IMR-90 (cell line): ENCODE measurements around the gene TBX15. TPM values are rescaled to one million over a fixed set of nuclear protein-coding genes. Genes with fewer than 3 reads are reported as not detected.

Experiments
- ATAC-seq: fragments of 200-7000 bp; cut with Tn5 transposase; 2 replicates; pipeline ENCODE4 v1.9.1; 2020; ENCODE audit warnings: low read depth, mild to moderate bottlenecking, moderate library complexity
- BruUV-seq: library from RNA; stranded (reverse); fragments of 400-500 nt; replicated peaks from 2 replicates; lab custom pipeline; 2021; lab: Mats Ljungman, UMichigan
- CTCF ChIA-PET: fragments of 300-600 bp; formaldehyde crosslinking; extraction: SDS; loops from one replicate; lab custom pipeline; 2021; ENCODE audit warnings: antibody characterized with exemption; lab: Yijun Ruan, JAX
- POLR2A ChIA-PET: fragments of 300-600 bp; sonication (Branson Sonifier 250); formaldehyde crosslinking; loops from one replicate; lab custom pipeline; 2022; ENCODE audit warnings: antibody characterized with exemption; ENCODE audit not compliant: unreplicated experiment; lab: Charles Lee
- DNase-seq: peaks from one replicate; pipeline ENCODE4 v3.0.0; 2013
- H2AFZ ChIP-seq: replicated peaks from 2 replicates; pipeline ENCODE3; 2013; ENCODE audit warnings: low read length, mild to moderate bottlenecking; ENCODE audit not compliant: poor library complexity
- H2AK5ac ChIP-seq: 2 replicates; pipeline ENCODE4 v1.6.1; 2013; ENCODE audit warnings: low read depth, low read length, inconsistent platforms
- H2AK9ac ChIP-seq: replicated peaks from 2 replicates; pipeline ENCODE3; 2013; ENCODE audit warnings: mild to moderate bottlenecking, low read depth, low read length, moderate library complexity; ENCODE audit not compliant: poor library complexity
- H2BK120ac ChIP-seq: 2 replicates; pipeline ENCODE4 v1.6.1; 2013; ENCODE audit warnings: low read depth, low read length, inconsistent platforms
- H2BK15ac ChIP-seq: 3 replicates; pipeline ENCODE4 v1.6.1; 2013; ENCODE audit warnings: low read depth, low read length, inconsistent platforms
- H2BK20ac ChIP-seq: 2 replicates; pipeline ENCODE4 v1.6.1; 2013; ENCODE audit warnings: low read depth, mild to moderate bottlenecking, inconsistent platforms, low read length, moderate library complexity
- H2BK5ac ChIP-seq: 2 replicates; pipeline ENCODE4 v1.6.1; 2013; ENCODE audit warnings: mild to moderate bottlenecking, low read depth, low read length, inconsistent platforms; ENCODE audit not compliant: poor library complexity, severe bottlenecking
- H3K14ac ChIP-seq: replicated peaks from 2 replicates; pipeline ENCODE4 v1.6.1; 2013; ENCODE audit warnings: low read depth, low read length, inconsistent platforms
- H3K18ac ChIP-seq: 2 replicates; pipeline ENCODE4 v1.6.1; 2013; ENCODE audit warnings: low read depth, low read length, control low read depth
- H3K23ac ChIP-seq: 2 replicates; pipeline ENCODE4 v1.6.1; 2013; ENCODE audit warnings: low read depth, low read length, inconsistent platforms
- H3K27ac ChIP-seq: 2 replicates; pipeline ENCODE4 v1.5.1; 2013; ENCODE audit warnings: mild to moderate bottlenecking, control low read depth, low read length; ENCODE audit not compliant: insufficient read depth
- H3K27me3 ChIP-seq: 2 replicates; pipeline ENCODE4 v1.6.1; 2013; ENCODE audit warnings: low read length; ENCODE audit not compliant: control insufficient read depth, insufficient read depth
- H3K36me3 ChIP-seq: 2 replicates; pipeline ENCODE4 v1.6.1; 2013; ENCODE audit warnings: low read length, mixed read lengths; ENCODE audit not compliant: control insufficient read depth, insufficient read depth
- H3K4ac ChIP-seq: 2 replicates; pipeline ENCODE4 v1.6.1; 2013; ENCODE audit warnings: low read depth, low read length, inconsistent platforms
- H3K4me1 ChIP-seq: 2 replicates; pipeline ENCODE4 v1.6.1; 2013; ENCODE audit warnings: low read length, mixed read lengths; ENCODE audit not compliant: control insufficient read depth, insufficient read depth
- H3K4me2 ChIP-seq: 2 replicates; pipeline ENCODE4 v1.6.1; 2013; ENCODE audit warnings: low read depth, mild to moderate bottlenecking, control low read depth, low read length, moderate library complexity
- H3K4me3 ChIP-seq: 2 replicates; pipeline ENCODE4 v1.5.1; 2013; ENCODE audit warnings: low read depth, mild to moderate bottlenecking, control low read depth, low read length, moderate library complexity; ENCODE audit not compliant: insufficient read depth
- H3K56ac ChIP-seq: 2 replicates; pipeline ENCODE4 v1.6.1; 2013; ENCODE audit warnings: low read length, inconsistent platforms; ENCODE audit not compliant: insufficient read depth; ENCODE audit errors: extremely low read depth
- H3K79me1 ChIP-seq, 2 experiments: 2 replicates each; pipeline ENCODE4 v1.6.1; 2013; ENCODE audit warnings: low read length in 2 of 2, inconsistent platforms in 1 of 2, low read depth in 1 of 2
- H3K9ac ChIP-seq: 2 replicates; pipeline ENCODE4 v1.6.1; 2013; ENCODE audit warnings: low read depth, low read length, control low read depth
- H3K9me1 ChIP-seq: 2 replicates; pipeline ENCODE4 v1.6.1; 2013; ENCODE audit warnings: low read length, inconsistent platforms; ENCODE audit not compliant: insufficient read depth
- H3K9me3 ChIP-seq: 2 replicates; pipeline ENCODE4 v1.6.1; 2013; ENCODE audit warnings: low read length; ENCODE audit not compliant: control insufficient read depth, insufficient read depth
- H4K20me1 ChIP-seq: 2 replicates; pipeline ENCODE4 v1.6.1; 2013; ENCODE audit warnings: low read length, inconsistent platforms; ENCODE audit not compliant: insufficient read depth
- H4K5ac ChIP-seq: 2 replicates; pipeline ENCODE4 v1.6.1; 2013; ENCODE audit warnings: mild to moderate bottlenecking, low read depth, low read length, control low read depth
- H4K8ac ChIP-seq, 2 experiments: 2 replicates each; pipeline ENCODE4 v1.6.1; 2013; ENCODE audit warnings: low read depth in 2 of 2, low read length in 2 of 2, control low read depth in 1 of 2, inconsistent platforms in 1 of 2
- H4K91ac ChIP-seq: 2 replicates; pipeline ENCODE4 v1.6.1; 2013; ENCODE audit warnings: low read depth, low read length, inconsistent platforms; ENCODE audit not compliant: insufficient read depth
- FOS ChIP-seq: fragments of 150-350 bp; IDR thresholded peaks from 2 replicates; pipeline ENCODE4 v1.6.1; 2016; ENCODE audit warnings: low read depth, low read length
- NFE2L2 ChIP-seq: fragments of 150-350 bp; IDR thresholded peaks from 2 replicates; pipeline ENCODE4 v1.6.1; 2016; ENCODE audit warnings: low read depth, mild to moderate bottlenecking, low read length
- RAD21 ChIP-seq: IDR thresholded peaks from 2 replicates; pipeline ENCODE4 v1.6.1; 2012; ENCODE audit warnings: low read length, improper control_type of control experiment
- RCOR1 ChIP-seq: IDR thresholded peaks from 2 replicates; pipeline ENCODE4 v1.6.1; 2012; ENCODE audit warnings: mild to moderate bottlenecking, low read length, improper control_type of control experiment; ENCODE audit not compliant: insufficient replicate concordance
- USF2 ChIP-seq: fragments of 150-350 bp; IDR thresholded peaks from 2 replicates; pipeline ENCODE4 v1.6.1; 2017; ENCODE audit warnings: mild to moderate bottlenecking, antibody characterized with exemption, low read length, low read depth
- WGBS, 2 experiments: methylation state at CpG; one replicate each; pipeline versions ENCODE4 v1.1.5 to v1.1.7; 2013; ENCODE audit warnings: missing lambda C conversion rate in 2 of 2; ENCODE audit not compliant: insufficient read length in 1 of 2; ENCODE audit errors: extremely low coverage in 2 of 2; 5-methylcytosine and 5-hydroxymethylcytosine counted together
- dilution Hi-C: fragments of 300-500 bp; cut with HindIII; formaldehyde crosslinking; loops from one replicate; pipeline ENCODE4 v1.14.3; 2018; ENCODE audit warnings: low sequenced_read_pairs; ENCODE audit not compliant: unreplicated experiment
- in situ Hi-C: fragments of 300-500 bp; cut with MboI; formaldehyde crosslinking; loops from 3 replicates; pipeline ENCODE4 v1.14.3; 2019; ENCODE audit warnings: low sequenced_read_pairs, inconsistent platforms, mixed read lengths
- intact Hi-C: fragments of 100-400 bp; cut with micrococcal nuclease; formaldehyde crosslinking; loops from 2 replicates; pipeline ENCODE4 v1.10.0; 2022
- polyA plus RNA-seq, 3 experiments: library from polyadenylated mRNA; depleted of rRNA; stranded (reverse); fragments of >200 nt; gene quantifications; 2 replicates each; pipeline ENCODE4 v1.2.3, GENCODE V29; 2012; ENCODE audit warnings: low replicate concordance in 1 of 3
- total RNA-seq: library from RNA; depleted of rRNA; stranded (reverse); fragments of >200 nt; gene quantifications from 2 replicates; pipeline ENCODE4 v1.2.3, GENCODE V29; 2012

Gene TBX15
- total and polyA plus RNA-seq, 2 of the 4 experiments (the other 2 are of a cell fraction) = not detected

GRCh38 chr1:118977600-118977999 lies 10.5 kb downstream of the TBX15 start (continued):
- TF ChIP-seq USF2 = no peak
- no peak for TF ChIP-seq RAD21
- TF ChIP-seq RCOR1 = no peak
- TF ChIP-seq NFE2L2 = no peak

GRCh38 chr1:118974661-118975060 lies 13.5 kb downstream of the TBX15 start:
- H2BK5ac ChIP-seq = no peak overlapping the region
- no peak overlapping the region for H3K9ac ChIP-seq
- no peak overlapping the region for H2AFZ ChIP-seq
- no peak overlapping the region for H4K91ac ChIP-seq
- H3K9me1 ChIP-seq = no peaks in the 10 kb centered on the region
- ChIA-PET POLR2A (no interaction called here), CTCF (interaction anchor here (0.7 kb wide), 1 partner anchor 25 kb away, joined by 3 read pairs; no protein-coding TSS in a partner anchor)
- no TSS peak for BruUV-seq
- no peak overlapping the region for H3K4me2 ChIP-seq
- no CpG with 5 or more reads among the region's 4 CpGs for WGBS, 2 experiments
- H3K18ac ChIP-seq = no peak overlapping the region
- no peak overlapping the region for H4K8ac ChIP-seq
- no peaks in the 10 kb centered on the region for H3K36me3 ChIP-seq
- no peak overlapping the region for H2BK15ac ChIP-seq
- no peaks in the 10 kb centered on the region for H3K4me1 ChIP-seq
- no peak overlapping the region for H3K14ac ChIP-seq
- H3K27me3 ChIP-seq = peaks cover 35% of the 10 kb centered on the region
- H3K56ac ChIP-seq = no peak overlapping the region
- H4K20me1 ChIP-seq = no peaks in the 10 kb centered on the region
- no peak overlapping the region for H2BK20ac ChIP-seq
- H2BK120ac ChIP-seq = no peak overlapping the region
- in situ Hi-C loops (no loop called here), dilution Hi-C loops (no loop called here), intact Hi-C loops (no loop called here)
- no peak overlapping the region for H2AK5ac ChIP-seq
- no peak overlapping the region for H3K4me3 ChIP-seq
- H3K27ac ChIP-seq = no peak overlapping the region
- no peak for TF ChIP-seq FOS
- ATAC-seq (no peak), DNase-seq (no peak)
- H3K9me3 ChIP-seq = 0 out of 2 replicates have a peak, but pooled peaks cover 2% of the 10 kb centered on the region
- H3K23ac ChIP-seq = no peak overlapping the region
- H4K5ac ChIP-seq = no peak overlapping the region
- no peak overlapping the region for H3K4ac ChIP-seq
- H2AK9ac ChIP-seq = no peak overlapping the region
- no peaks in the 10 kb centered on the region for H3K79me1 ChIP-seq
